ENCODE results near the gene PMPCA. TPM values are rescaled to one million over a fixed set of nuclear protein-coding genes. Genes with fewer than 3 reads are reported as not detected.
A peak's percentile ranks its signal among the peaks of the same experiment; 100 is the strongest.

Gene PMPCA
- total and polyA plus RNA-seq, 2 of the 13 experiments (the other 11 are each of a cell fraction or from before 2014, with no cell fraction given), result 70.2 to 88.4 TPM

DNA sequence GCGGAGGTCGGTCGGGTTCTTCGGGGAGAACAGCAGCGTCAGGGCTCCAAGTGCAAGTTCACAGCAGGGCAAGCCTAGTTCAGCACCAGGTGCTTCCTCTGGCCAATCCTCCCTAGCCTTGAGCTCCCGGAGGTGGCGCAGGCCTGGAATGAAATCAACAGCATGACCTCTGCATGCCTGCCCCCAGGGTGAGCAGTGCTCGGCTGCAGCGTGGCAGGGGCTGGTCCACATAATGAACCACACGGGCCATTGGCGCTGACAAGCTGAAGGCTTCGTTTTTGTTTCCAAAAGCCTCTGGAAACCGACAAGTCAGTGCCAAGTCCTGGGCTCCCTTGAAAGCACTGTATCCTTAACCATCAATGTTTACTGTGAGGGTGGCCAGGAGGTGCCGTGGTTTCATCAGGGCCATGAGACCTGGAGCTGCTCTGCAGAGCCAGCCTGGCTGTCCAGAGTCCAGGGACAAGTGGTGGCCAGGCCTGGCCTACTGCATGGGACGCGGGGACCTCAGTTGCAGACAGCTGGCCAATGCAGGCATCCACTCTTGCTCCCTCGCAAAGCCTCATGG is 31.3 kb downstream of the PMPCA start (continued):
- TF ChIP-seq, protein P1, sequence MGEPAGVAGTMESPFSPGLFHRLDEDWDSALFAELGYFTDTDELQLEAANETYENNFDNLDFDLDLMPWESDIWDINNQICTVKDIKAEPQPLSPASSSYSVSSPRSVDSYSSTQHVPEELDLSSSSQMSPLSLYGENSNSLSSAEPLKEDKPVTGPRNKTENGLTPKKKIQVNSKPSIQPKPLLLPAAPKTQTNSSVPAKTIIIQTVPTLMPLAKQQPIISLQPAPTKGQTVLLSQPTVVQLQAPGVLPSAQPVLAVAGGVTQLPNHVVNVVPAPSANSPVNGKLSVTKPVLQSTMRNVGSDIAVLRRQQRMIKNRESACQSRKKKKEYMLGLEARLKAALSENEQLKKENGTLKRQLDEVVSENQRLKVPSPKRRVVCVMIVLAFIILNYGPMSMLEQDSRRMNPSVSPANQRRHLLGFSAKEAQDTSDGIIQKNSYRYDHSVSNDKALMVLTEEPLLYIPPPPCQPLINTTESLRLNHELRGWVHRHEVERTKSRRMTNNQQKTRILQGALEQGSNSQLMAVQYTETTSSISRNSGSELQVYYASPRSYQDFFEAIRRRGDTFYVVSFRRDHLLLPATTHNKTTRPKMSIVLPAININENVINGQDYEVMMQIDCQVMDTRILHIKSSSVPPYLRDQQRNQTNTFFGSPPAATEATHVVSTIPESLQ (CRISPR knock-in tag; conservative IDR thresholded peaks at IDR 0.05), result no peak
- TF ChIP-seq ZNF430 (CRISPR knock-in tag; IDR thresholded peaks at IDR 0.05) (peak; percentile 59; the same call in 1 of the 2 replicates), BRCA1 (CRISPR knock-in tag; IDR thresholded peaks at IDR 0.05) (no peak), ZSCAN29 (CRISPR knock-in tag; conservative IDR thresholded peaks at IDR 0.05) (no peak), ZNF432 (CRISPR knock-in tag; IDR thresholded peaks at IDR 0.05; ENCODE audit: borderline replicate concordance) (no peak), ZFP36L2 (CRISPR knock-in tag; IDR thresholded peaks at IDR 0.05) (no peak), HNF4A (CRISPR knock-in tag; IDR thresholded peaks at IDR 0.05) (peak; percentile 82), ZMYM3 (CRISPR knock-in tag; IDR thresholded peaks at IDR 0.05) (0 out of 2 replicates have a peak, but pooled peaks have one; percentile 16), SAP130 (CRISPR knock-in tag; IDR thresholded peaks at IDR 0.05; ENCODE audit: low read depth) (peak; percentile 70), REXO4 (CRISPR knock-in tag; IDR thresholded peaks at IDR 0.05; ENCODE audit: borderline replicate concordance) (no peak), ZNF121 (CRISPR knock-in tag; IDR thresholded peaks at IDR 0.05) (no peak), MEF2D (CRISPR knock-in tag; IDR thresholded peaks at IDR 0.05) (0 out of 2 replicates have a peak, but pooled peaks have one; percentile 16), MED1 (CRISPR knock-in tag; IDR thresholded peaks at IDR 0.05) (0 out of 2 replicates have a peak, but pooled peaks have one; percentile 29), ZNF691 (CRISPR knock-in tag; IDR thresholded peaks at IDR 0.05; ENCODE audit: borderline replicate concordance, low read depth) (peak; percentile 68; the same call in 1 of the 2 replicates), HDAC1 (CRISPR knock-in tag; IDR thresholded peaks at IDR 0.05) (peak; percentile 48; the same call in 1 of the 2 replicates), ZNF512 (CRISPR knock-in tag; IDR thresholded peaks at IDR 0.05) (no peak), FOXK2 (IDR thresholded peaks at IDR 0.05) (no peak)
- TF ChIP-seq, protein P2, sequence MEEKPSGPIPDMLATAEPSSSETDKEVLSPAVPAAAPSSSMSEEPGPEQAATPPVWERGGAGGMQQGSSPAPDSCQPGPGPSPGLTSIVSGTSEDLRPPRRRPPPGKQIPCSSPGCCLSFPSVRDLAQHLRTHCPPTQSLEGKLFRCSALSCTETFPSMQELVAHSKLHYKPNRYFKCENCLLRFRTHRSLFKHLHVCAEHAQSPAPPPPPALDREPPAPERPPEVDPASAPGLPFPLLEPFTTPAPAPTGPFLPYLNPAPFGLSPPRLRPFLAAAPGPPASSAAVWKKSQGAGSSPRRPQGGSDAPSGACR (CRISPR knock-in tag; IDR thresholded peaks at IDR 0.05), result 0 out of 2 replicates have a peak, but pooled peaks have one; percentile 19
- TF ChIP-seq, protein P3, sequence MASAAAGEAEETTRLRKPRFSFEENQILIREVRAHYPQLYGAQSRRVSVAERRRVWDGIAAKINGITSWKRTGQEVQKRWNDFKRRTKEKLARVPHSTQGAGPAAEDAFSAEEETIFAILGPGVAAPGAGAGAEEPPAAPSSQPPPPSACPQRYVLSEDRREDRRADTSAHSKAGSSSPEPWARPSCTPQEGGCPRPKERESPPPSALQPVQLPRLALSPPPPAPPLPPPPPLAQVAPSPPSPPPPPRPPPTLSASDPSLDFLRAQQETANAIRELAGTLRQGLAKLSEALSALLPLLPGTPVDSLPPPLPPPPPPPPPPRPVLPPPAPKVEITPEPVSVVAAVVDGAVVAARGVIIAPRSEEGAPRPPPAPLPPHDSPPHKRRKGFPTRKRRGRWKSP (CRISPR knock-in tag; IDR thresholded peaks at IDR 0.05), result peak; percentile 28; the same call in 1 of the 2 replicates
- TF ChIP-seq, protein P4, sequence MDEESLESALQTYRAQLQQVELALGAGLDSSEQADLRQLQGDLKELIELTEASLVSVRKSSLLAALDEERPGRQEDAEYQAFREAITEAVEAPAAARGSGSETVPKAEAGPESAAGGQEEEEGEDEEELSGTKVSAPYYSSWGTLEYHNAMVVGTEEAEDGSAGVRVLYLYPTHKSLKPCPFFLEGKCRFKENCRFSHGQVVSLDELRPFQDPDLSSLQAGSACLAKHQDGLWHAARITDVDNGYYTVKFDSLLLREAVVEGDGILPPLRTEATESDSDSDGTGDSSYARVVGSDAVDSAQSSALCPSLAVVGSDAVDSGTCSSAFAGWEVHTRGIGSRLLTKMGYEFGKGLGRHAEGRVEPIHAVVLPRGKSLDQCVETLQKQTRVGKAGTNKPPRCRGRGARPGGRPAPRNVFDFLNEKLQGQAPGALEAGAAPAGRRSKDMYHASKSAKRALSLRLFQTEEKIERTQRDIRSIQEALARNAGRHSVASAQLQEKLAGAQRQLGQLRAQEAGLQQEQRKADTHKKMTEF (CRISPR knock-in tag; IDR thresholded peaks at IDR 0.05), result peak; percentile 26; the same call in 1 of the 2 replicates
- TF ChIP-seq, protein P5, sequence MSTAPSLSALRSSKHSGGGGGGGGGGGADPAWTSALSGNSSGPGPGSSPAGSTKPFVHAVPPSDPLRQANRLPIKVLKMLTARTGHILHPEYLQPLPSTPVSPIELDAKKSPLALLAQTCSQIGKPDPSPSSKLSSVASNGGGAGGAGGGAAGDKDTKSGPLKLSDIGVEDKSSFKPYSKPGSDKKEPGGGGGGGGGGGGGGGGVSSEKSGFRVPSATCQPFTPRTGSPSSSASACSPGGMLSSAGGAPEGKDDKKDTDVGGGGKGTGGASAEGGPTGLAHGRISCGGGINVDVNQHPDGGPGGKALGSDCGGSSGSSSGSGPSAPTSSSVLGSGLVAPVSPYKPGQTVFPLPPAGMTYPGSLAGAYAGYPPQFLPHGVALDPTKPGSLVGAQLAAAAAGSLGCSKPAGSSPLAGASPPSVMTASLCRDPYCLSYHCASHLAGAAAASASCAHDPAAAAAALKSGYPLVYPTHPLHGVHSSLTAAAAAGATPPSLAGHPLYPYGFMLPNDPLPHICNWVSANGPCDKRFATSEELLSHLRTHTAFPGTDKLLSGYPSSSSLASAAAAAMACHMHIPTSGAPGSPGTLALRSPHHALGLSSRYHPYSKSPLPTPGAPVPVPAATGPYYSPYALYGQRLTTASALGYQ (CRISPR knock-in tag; IDR thresholded peaks at IDR 0.05), result no peak

Measured in HepG2 (cell line).